Activated CD8-positive, alpha-beta memory T cell treated with anti-CD3 and anti-CD28 coated beads, Interleukin-2, amount 10 ng/mL, durations not matched to agents 7 days and 5 days (primary cell): ENCODE measurements around the gene IRF2BP2. TPM values are rescaled to one million over a fixed set of nuclear protein-coding genes. Genes with fewer than 3 reads are reported as not detected.
A peak's percentile ranks its signal among the peaks of the same experiment; 100 is the strongest.

Source experiments
- ATAC-seq: fragments of 150-1000 bp; cut with Tn5 transposase; one replicate; pipeline ENCODE4 v1.10.0; 2021; ENCODE audit warnings: moderate library complexity
- CTCF ChIA-PET: fragments of 350-600 bp; sonication (Branson Sonifier 250); formaldehyde crosslinking; loops from one replicate; lab custom pipeline; 2021; ENCODE audit warnings: antibody characterized with exemption; lab: Charles Lee
- DNase-seq: peaks from one replicate; pipeline ENCODE4 v3.0.0-alpha.2; 2020
- H3K27ac Mint-ChIP-seq: one replicate; pipeline ENCODE4 v1.8.0; 2021; ENCODE audit warnings: mild to moderate bottlenecking, mixed read lengths
- H3K27me3 Mint-ChIP-seq: one replicate; pipeline ENCODE4 v1.8.0; 2021; ENCODE audit warnings: mixed read lengths
- H3K36me3 Mint-ChIP-seq: one replicate; pipeline ENCODE4 v1.8.0; 2021; ENCODE audit warnings: mild to moderate bottlenecking, mixed read lengths
- H3K4me1 Mint-ChIP-seq: one replicate; pipeline ENCODE4 v1.8.0; 2021; ENCODE audit warnings: mixed read lengths
- H3K4me3 Mint-ChIP-seq: one replicate; pipeline ENCODE4 v1.8.0; 2021; ENCODE audit warnings: mild to moderate bottlenecking, moderate library complexity, mixed read lengths
- H3K9me3 Mint-ChIP-seq: one replicate; pipeline ENCODE4 v1.8.0; 2022; ENCODE audit warnings: low read depth, mixed read lengths
- total RNA-seq, 2 experiments: library from RNA; stranded (reverse); gene quantifications; one replicate each; pipeline ENCODE4 v1.2.3, GENCODE V29; 2021

Gene IRF2BP2
- total RNA-seq, 2 experiments from 2014 or later = 81.1 to 103 TPM

- Mint-ChIP-seq H3K36me3 (no peaks in the 10 kb centered on the region), H3K9me3 (no peaks in the 10 kb centered on the region), H3K27me3 (peaks cover 14% of the 10 kb centered on the region), H3K4me3 (no peak overlapping the region), H3K27ac (no peak overlapping the region), H3K4me1 (peaks cover 14% of the 10 kb centered on the region)
- DNase-seq (no peak), ATAC-seq (no peak)
- CTCF ChIA-PET = no interaction called here
Measured at GRCh38 chr1:234586304-234586703, 23.7 kb downstream of the IRF2BP2 start.

GRCh38 chr1:234585330-234586055 lies 24.5 kb downstream of the IRF2BP2 start:
- CTCF ChIA-PET = interaction anchor here (1.2 kb wide), 1 partner anchor 38 kb away, joined by 3 read pairs; no protein-coding TSS in a partner anchor
- Mint-ChIP-seq H3K4me3 (no peak overlapping the region), H3K9me3 (peaks cover 2% of the 10 kb centered on the region), H3K4me1 (peaks cover 14% of the 10 kb centered on the region), H3K27me3 (peaks cover 14% of the 10 kb centered on the region), H3K27ac (no peak overlapping the region), H3K36me3 (no peaks in the 10 kb centered on the region)
- DNase-seq (no peak), ATAC-seq (no peak)

GRCh38 chr1:234584926-234585325 lies 25.1 kb downstream of the IRF2BP2 start:
- ATAC-seq (no peak), DNase-seq (no peak)
- no peaks in the 10 kb centered on the region for H3K36me3 Mint-ChIP-seq
- H3K27ac Mint-ChIP-seq = no peak overlapping the region
- H3K4me3 Mint-ChIP-seq = no peak overlapping the region
- CTCF ChIA-PET = interaction anchor here (1.2 to 1.6 kb wide), 2 partner anchors 13 to 38 kb away, joined by 3 to 5 read pairs; no protein-coding TSS in a partner anchor
- peaks cover 2% of the 10 kb centered on the region for H3K9me3 Mint-ChIP-seq
- peaks cover 14% of the 10 kb centered on the region for H3K4me1 Mint-ChIP-seq
- peaks cover 14% of the 10 kb centered on the region for H3K27me3 Mint-ChIP-seq

- Mint-ChIP-seq H3K36me3 (no peaks in the 10 kb centered on the region), H3K27me3 (peaks cover 14% of the 10 kb centered on the region), H3K4me3 (no peak overlapping the region), H3K4me1 (peaks cover 14% of the 10 kb centered on the region), H3K9me3 (peaks cover 2% of the 10 kb centered on the region), H3K27ac (no peak overlapping the region)
- ATAC-seq (no peak), DNase-seq (no peak)
- CTCF ChIA-PET = interaction anchor here (0.5 to 2.3 kb wide), 5 partner anchors 13 to 89 kb away, joined by 3 to 5 read pairs (median 5); no protein-coding TSS in a partner anchor
Measured at GRCh38 chr1:234584420-234584805, 25.6 kb downstream of the IRF2BP2 start.

- H3K36me3 Mint-ChIP-seq = no peaks in the 10 kb centered on the region
- H3K9me3 Mint-ChIP-seq = peaks cover 2% of the 10 kb centered on the region
- no peak overlapping the region for H3K4me3 Mint-ChIP-seq
- peak; percentile 59 for DNase-seq
- H3K27me3 Mint-ChIP-seq = peaks cover 14% of the 10 kb centered on the region
- H3K4me1 Mint-ChIP-seq = peaks cover 14% of the 10 kb centered on the region
- peak; percentile 57 for ATAC-seq
- peak overlapping the region; percentile 61 for H3K27ac Mint-ChIP-seq
- CTCF ChIA-PET = interaction anchor here (0.5 to 2.3 kb wide), 7 partner anchors 14 to 500 kb away, joined by 3 to 5 read pairs (median 5); no protein-coding TSS in a partner anchor
Measured at GRCh38 chr1:234583755-234584419, 26.1 kb downstream of the IRF2BP2 start.

GRCh38 chr1:234582681-234583301 lies 27.2 kb downstream of the IRF2BP2 start:
- no peaks in the 10 kb centered on the region for H3K36me3 Mint-ChIP-seq
- peaks cover 21% of the 10 kb centered on the region for H3K27me3 Mint-ChIP-seq
- peak; percentile 29 for DNase-seq
- H3K9me3 Mint-ChIP-seq = peaks cover 2% of the 10 kb centered on the region
- ATAC-seq = no peak
- peaks cover 14% of the 10 kb centered on the region for H3K4me1 Mint-ChIP-seq
- no peak overlapping the region for H3K4me3 Mint-ChIP-seq
- CTCF ChIA-PET = interaction anchor here (1.3 to 2.3 kb wide), 5 partner anchors 39 to 501 kb away, joined by 3 to 5 read pairs (median 5); no protein-coding TSS in a partner anchor
- H3K27ac Mint-ChIP-seq = no peak overlapping the region

- H3K9me3 Mint-ChIP-seq = peaks cover 2% of the 10 kb centered on the region
- CTCF ChIA-PET = interaction anchor here (1.5 to 2.3 kb wide), 2 partner anchors 83 to 501 kb away, joined by 4 to 5 read pairs; no protein-coding TSS in a partner anchor
- H3K27ac Mint-ChIP-seq = no peak overlapping the region
- ATAC-seq = no peak
- peaks cover 18% of the 10 kb centered on the region for H3K27me3 Mint-ChIP-seq
- no peak overlapping the region for H3K4me3 Mint-ChIP-seq
- H3K4me1 Mint-ChIP-seq = peaks cover 14% of the 10 kb centered on the region
- no peak for DNase-seq
- H3K36me3 Mint-ChIP-seq = no peaks in the 10 kb centered on the region
Measured at GRCh38 chr1:234582186-234582585, 27.8 kb downstream of the IRF2BP2 start.

GRCh38 chr1:234581063-234581714 lies 28.8 kb downstream of the IRF2BP2 start:
- Mint-ChIP-seq H3K27me3 (peaks cover 10% of the 10 kb centered on the region), H3K36me3 (no peaks in the 10 kb centered on the region), H3K4me1 (peaks cover 14% of the 10 kb centered on the region), H3K4me3 (no peak overlapping the region), H3K27ac (no peak overlapping the region), H3K9me3 (peaks cover 2% of the 10 kb centered on the region)
- no peak for DNase-seq
- no peak for ATAC-seq
- CTCF ChIA-PET = interaction anchor here (0.6 kb wide), 1 partner anchor 59 kb away, joined by 3 read pairs; no protein-coding TSS in a partner anchor

GRCh38 chr1:234579967-234580366 lies 30.0 kb downstream of the IRF2BP2 start:
- CTCF ChIA-PET = interaction anchor here (1.0 kb wide), 1 partner anchor 504 kb away, joined by 3 read pairs; no protein-coding TSS in a partner anchor
- H3K9me3 Mint-ChIP-seq = peaks cover 2% of the 10 kb centered on the region
- no peak overlapping the region for H3K27ac Mint-ChIP-seq
- no peak overlapping the region for H3K4me3 Mint-ChIP-seq
- no peak for ATAC-seq
- peaks cover 14% of the 10 kb centered on the region for H3K4me1 Mint-ChIP-seq
- DNase-seq = no peak
- no peaks in the 10 kb centered on the region for H3K36me3 Mint-ChIP-seq
- peaks cover 9% of the 10 kb centered on the region for H3K27me3 Mint-ChIP-seq

GRCh38 chr1:234578735-234579134 lies 31.2 kb downstream of the IRF2BP2 start:
- Mint-ChIP-seq H3K27me3 (peaks cover 9% of the 10 kb centered on the region), H3K27ac (no peak overlapping the region), H3K36me3 (no peaks in the 10 kb centered on the region), H3K4me1 (peaks cover 7% of the 10 kb centered on the region), H3K4me3 (no peak overlapping the region), H3K9me3 (peaks cover 2% of the 10 kb centered on the region)
- ATAC-seq = no peak
- no peak for DNase-seq
- CTCF ChIA-PET = no interaction called here

- Mint-ChIP-seq H3K4me1 (peaks cover under 1% of the 10 kb centered on the region), H3K9me3 (peaks cover 2% of the 10 kb centered on the region), H3K36me3 (no peaks in the 10 kb centered on the region), H3K4me3 (no peak overlapping the region), H3K27me3 (peaks cover 9% of the 10 kb centered on the region), H3K27ac (no peak overlapping the region)
- CTCF ChIA-PET = interaction anchor here (0.6 to 1.0 kb wide), 2 partner anchors 452 to 697 kb away, joined by 3 read pairs; no protein-coding TSS in a partner anchor
- ATAC-seq = no peak
- no peak for DNase-seq
Measured at GRCh38 chr1:234578087-234578486, 31.9 kb downstream of the IRF2BP2 start.

GRCh38 chr1:234573711-234574299 lies 36.2 kb downstream of the IRF2BP2 start:
- CTCF ChIA-PET = no interaction called here
- ATAC-seq (no peak), DNase-seq (no peak)
- no peaks in the 10 kb centered on the region for H3K36me3 Mint-ChIP-seq
- H3K27me3 Mint-ChIP-seq = peaks cover 9% of the 10 kb centered on the region
- no peak overlapping the region for H3K27ac Mint-ChIP-seq
- no peak overlapping the region for H3K4me3 Mint-ChIP-seq
- H3K4me1 Mint-ChIP-seq = no peaks in the 10 kb centered on the region
- no peaks in the 10 kb centered on the region for H3K9me3 Mint-ChIP-seq
